Activated T-helper 1 cell treated with anti-CD3 and anti-CD28 coated beads, Interleukin-12 subunit alpha, Interleukin-12 subunit beta, Interleukin-2, Interleukin-4 antibody, amounts not matched to agents 30 ng/mL and 10 ng/mL and 1 ng/mL, durations not matched to agents 14 hours and 24 hours and 36 hours (primary cell): ENCODE data around the gene TENM4. TPM values are rescaled to one million over a fixed set of nuclear protein-coding genes. Genes with fewer than 3 reads are reported as not detected.
"Not testable (repeated sequence)": the region's sequence is repeated elsewhere in the genome, so short reads cannot be mapped to it uniquely, and the experiment has no call there.

Source experiments
- DNase-seq: peaks from one replicate; pipeline ENCODE4 v3.0.0; 2021; ENCODE audit warnings: low spot score
- H3K27ac Mint-ChIP-seq: one replicate; pipeline ENCODE4 v1.8.0; 2021; ENCODE audit warnings: mild to moderate bottlenecking, mixed read lengths
- H3K27me3 Mint-ChIP-seq: one replicate; pipeline ENCODE4 v1.8.0; 2022; ENCODE audit warnings: mild to moderate bottlenecking, moderate library complexity, mixed read lengths; ENCODE audit not compliant: insufficient read depth
- H3K36me3 Mint-ChIP-seq: one replicate; pipeline ENCODE4 v1.8.0; 2021; ENCODE audit warnings: low read depth, mixed read lengths
- H3K4me1 Mint-ChIP-seq: one replicate; pipeline ENCODE4 v1.8.0; 2021; ENCODE audit warnings: low read depth, mixed read lengths
- H3K4me3 Mint-ChIP-seq: one replicate; pipeline ENCODE4 v1.8.0; 2021; ENCODE audit warnings: mild to moderate bottlenecking, moderate library complexity, mixed read lengths
- H3K9me3 Mint-ChIP-seq: one replicate; pipeline ENCODE4 v1.8.0; 2021; ENCODE audit warnings: mixed read lengths
- intact Hi-C: fragments of 100-400 bp; cut with micrococcal nuclease; formaldehyde crosslinking; loops from one replicate; pipeline ENCODE4 v1.15.1; 2024
- total RNA-seq: library from RNA; stranded (reverse); gene quantifications from 2 replicates; pipeline ENCODE4 v1.2.3, GENCODE V29; 2022

TENM4 gene
- total RNA-seq, 1 donor from 2014 or later, result 0.03 TPM

DNA sequence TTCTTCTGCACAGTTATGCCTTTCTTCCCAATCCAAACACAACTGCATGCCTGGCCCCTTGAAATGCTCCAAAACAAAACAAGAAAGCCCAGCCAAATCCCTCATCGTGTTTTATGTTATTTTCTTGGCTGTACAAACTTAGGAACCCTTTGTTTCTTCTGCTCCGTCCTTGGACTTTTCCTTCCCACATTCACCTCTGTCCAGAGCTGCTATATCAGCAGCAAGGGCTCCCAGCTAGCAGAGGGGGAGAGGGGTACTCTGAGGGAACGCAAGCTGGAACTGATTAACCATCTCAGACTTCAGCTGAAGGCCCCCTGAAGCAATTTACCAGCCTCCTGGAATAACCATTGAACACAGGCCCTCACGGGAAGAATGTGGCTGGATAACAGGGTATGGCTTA lies 214.7 kb downstream of the TENM4 start:
- intact Hi-C loops, result no loop called here
- no peaks in the 10 kb centered on the region for H3K27me3 Mint-ChIP-seq
- no peak for DNase-seq
- no peak overlapping the region for H3K4me3 Mint-ChIP-seq
- H3K36me3 Mint-ChIP-seq, result no peaks in the 10 kb centered on the region
- no peak overlapping the region for H3K27ac Mint-ChIP-seq
- H3K9me3 Mint-ChIP-seq, result no peaks in the 10 kb centered on the region
- no peaks in the 10 kb centered on the region for H3K4me1 Mint-ChIP-seq

DNA sequence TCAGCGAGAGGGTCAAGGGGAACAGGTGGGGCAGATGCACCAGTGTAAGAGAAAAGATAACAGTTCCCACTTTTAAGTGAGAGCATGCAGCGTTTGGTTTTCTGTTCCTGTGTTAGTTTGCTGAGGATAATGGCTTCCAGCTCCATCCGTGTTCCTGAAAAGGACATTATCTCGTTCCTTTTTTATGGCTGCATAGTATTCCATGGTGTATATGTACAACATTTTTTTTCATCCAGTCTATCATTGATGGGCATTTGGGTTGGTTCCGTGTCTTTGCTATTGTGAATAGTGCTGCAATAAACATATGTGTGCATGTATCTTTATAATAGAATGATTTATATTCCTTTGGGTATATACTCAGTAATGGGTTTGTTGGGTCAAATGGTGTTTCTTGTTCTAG lies 218.7 kb downstream of the TENM4 start:
- H3K27me3 Mint-ChIP-seq, intact Hi-C loops, H3K9me3 Mint-ChIP-seq, H3K27ac Mint-ChIP-seq, DNase-seq, H3K4me3 Mint-ChIP-seq, H3K4me1 Mint-ChIP-seq, H3K36me3 Mint-ChIP-seq: not testable (repeated sequence)

DNA sequence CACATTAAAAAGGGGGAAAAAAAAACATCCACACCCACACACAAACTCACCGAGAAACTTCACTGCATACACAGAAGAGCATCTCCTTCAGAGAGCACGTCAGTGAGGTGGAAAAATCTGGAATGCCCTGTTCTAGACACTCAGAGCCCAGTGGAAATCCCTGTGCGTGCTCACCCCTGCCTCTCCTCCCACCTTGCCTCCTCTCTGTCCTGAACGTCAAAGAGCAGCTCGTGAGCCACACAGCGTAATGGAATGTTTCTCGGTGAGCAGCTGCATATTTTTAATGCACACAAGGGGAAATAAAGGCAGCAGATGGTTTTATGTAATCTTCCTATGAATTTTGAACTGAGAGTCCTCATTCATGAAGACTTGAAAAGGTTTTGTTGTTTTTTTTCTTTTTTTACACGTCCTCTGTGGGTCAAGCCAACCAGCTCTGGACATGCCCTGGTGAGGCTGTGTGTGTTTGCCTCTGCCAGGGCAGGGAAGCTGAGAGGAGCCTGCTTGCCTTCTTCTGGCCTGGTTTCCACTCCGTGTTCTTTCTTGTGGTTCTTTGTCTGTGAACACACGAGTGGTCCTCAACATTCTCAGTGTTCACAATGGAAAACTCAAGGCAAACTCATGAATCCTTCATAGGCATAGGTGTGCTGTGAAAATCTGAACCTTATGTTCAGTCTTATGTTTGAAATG lies 219.2 kb downstream of the TENM4 start:
- DNase-seq, result no peak
- H3K4me1 Mint-ChIP-seq, result no peaks in the 10 kb centered on the region

DNA sequence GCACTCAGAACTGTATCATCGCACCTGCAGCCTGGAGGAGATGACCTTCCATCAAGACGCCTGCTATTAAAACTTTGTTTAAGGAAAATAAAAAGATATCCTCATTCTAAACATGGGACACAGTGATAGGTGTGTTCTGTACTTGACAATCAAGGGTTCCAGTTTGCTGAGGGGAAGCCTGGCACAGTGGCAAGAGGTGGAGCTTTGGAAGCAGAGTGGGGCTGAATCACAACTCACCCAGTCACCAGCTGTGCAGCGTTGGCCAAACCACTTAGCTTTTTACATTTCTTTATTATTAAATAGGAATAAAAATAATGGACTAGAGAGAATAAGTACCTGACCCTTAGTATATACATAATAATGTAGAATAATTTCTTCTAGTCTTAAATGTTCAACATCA lies 220.7 kb downstream of the TENM4 start:
- Mint-ChIP-seq H3K4me3 (no peak overlapping the region), H3K36me3 (no peaks in the 10 kb centered on the region), H3K27me3 (peaks cover under 1% of the 10 kb centered on the region), H3K27ac (no peak overlapping the region), H3K9me3 (no peaks in the 10 kb centered on the region), H3K4me1 (no peaks in the 10 kb centered on the region)
- no peak for DNase-seq
- intact Hi-C loops, result no loop called here

More for the DNA sequence above, 219.2 kb downstream of the TENM4 start:
- H3K9me3 Mint-ChIP-seq, result no peaks in the 10 kb centered on the region
- intact Hi-C loops, result no loop called here
- H3K27me3 Mint-ChIP-seq, result no peaks in the 10 kb centered on the region
- no peak overlapping the region for H3K27ac Mint-ChIP-seq
- H3K36me3 Mint-ChIP-seq, result no peaks in the 10 kb centered on the region
- H3K4me3 Mint-ChIP-seq, result no peak overlapping the region

DNA sequence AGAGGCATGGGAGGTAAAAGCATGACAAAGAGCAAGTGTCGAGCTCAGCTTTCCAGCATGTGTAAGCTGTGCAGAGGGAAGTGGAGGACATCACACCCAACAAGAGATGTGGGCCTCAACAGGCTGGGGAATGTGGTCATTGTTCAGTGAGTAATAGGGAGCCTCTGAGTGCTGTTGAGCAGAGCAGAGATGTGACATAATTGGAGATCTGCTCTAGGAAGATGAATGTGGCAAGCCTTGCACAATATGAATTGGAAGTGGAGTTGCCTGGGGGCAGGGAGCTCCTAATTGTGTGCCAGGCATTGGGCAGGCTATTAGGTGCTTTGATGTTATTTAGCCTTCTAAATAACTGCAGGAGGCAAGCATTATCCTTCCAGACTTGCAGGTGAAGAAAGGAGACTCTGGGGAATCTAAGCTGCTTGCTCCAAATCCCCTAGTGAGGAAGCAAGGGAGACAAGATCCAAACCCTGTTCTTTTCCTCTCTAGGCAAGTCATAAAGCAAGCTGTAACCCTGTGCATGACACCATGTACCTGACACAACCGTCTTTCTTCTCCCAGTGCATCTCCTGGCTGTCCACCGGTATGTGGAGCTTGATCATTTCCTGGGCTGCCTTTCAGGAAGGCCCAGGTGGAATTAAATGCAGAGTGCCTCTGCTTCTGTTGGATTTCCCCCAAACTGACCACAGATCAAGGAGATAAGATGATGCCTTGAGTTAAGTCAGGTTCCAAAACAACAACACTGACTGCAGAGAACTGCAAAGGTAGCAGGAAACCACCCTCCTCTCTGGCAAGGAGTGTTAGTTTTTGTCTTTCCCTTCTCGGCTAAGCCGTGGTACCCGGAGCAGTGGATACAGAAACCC lies 221.4 kb downstream of the TENM4 start:
- H3K27me3 Mint-ChIP-seq, result peaks cover 4% of the 10 kb centered on the region
- no peak overlapping the region for H3K27ac Mint-ChIP-seq

DNA sequence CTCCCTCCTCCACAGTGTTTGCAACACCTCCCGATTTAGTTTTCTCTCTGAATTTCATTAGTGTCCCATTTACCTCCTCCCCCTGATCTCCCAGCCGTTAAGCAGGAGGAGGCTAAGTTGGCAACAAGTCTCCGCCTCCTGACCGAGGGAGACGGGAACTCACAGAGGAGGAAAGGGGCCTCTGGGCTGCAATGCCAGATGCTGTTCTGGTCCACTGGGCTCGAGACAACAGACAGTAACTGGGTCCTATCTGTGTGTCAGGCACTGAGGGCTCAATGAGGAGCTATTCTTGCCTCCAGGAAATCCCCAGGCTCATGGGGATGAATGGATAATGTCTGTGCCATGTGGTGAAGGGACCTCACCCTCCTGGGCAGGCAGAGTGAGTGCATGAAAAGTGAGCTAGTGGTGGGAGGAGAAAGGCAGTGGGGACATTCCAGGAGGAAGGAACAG lies 228.1 kb downstream of the TENM4 start:
- Mint-ChIP-seq H3K36me3 (no peaks in the 10 kb centered on the region), H3K27ac (no peak overlapping the region), H3K9me3 (no peaks in the 10 kb centered on the region), H3K4me3 (no peak overlapping the region), H3K4me1 (no peaks in the 10 kb centered on the region), H3K27me3 (peaks cover 4% of the 10 kb centered on the region)
- no peak for DNase-seq
- intact Hi-C loops, result no loop called here

More for the DNA sequence above, 221.4 kb downstream of the TENM4 start:
- no peaks in the 10 kb centered on the region for H3K36me3 Mint-ChIP-seq
- H3K9me3 Mint-ChIP-seq, result no peaks in the 10 kb centered on the region
- intact Hi-C loops, result no loop called here
- H3K4me1 Mint-ChIP-seq, result no peaks in the 10 kb centered on the region
- H3K4me3 Mint-ChIP-seq, result no peak overlapping the region
- DNase-seq, result no peak

DNA sequence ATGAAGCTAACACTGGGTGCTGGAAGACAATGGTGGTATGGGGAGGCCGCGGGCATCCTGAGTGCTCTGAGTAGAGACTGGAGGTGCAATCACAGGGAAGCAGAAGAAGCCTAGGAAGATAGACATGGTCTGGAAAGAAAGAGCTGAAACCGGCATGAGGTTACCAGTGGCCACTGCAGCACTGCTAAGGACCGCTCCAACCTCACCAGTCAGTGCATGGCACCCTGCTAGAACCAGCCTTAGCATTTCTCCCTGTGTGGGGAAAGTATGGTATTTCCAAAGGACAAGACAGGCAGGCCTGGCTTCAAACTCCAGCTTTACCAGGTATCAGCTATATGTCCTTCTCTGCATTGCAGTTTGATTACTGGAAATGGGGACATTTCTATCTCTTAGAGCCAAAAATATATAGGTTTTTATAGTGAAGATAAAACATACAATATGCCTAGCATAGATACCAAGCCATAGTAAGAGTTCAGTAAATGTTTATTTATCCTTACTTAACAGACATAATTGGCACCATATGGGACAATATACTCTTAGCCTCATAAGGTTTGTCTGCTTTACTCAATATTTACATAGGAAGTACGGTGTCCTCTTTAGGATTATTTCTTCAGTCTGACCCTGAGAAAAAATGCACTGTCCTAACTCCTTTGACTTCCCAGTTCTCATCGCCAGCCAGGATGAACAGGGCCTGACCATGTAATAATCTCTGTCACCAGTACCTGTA lies 231.1 kb downstream of the TENM4 start:
- no peak overlapping the region for H3K27ac Mint-ChIP-seq
- H3K36me3 Mint-ChIP-seq, result no peaks in the 10 kb centered on the region
- no peaks in the 10 kb centered on the region for H3K27me3 Mint-ChIP-seq
- no peak overlapping the region for H3K4me3 Mint-ChIP-seq
- DNase-seq, result no peak
- H3K9me3 Mint-ChIP-seq, result no peaks in the 10 kb centered on the region
- H3K4me1 Mint-ChIP-seq, result no peaks in the 10 kb centered on the region
- intact Hi-C loops, result no loop called here

DNA sequence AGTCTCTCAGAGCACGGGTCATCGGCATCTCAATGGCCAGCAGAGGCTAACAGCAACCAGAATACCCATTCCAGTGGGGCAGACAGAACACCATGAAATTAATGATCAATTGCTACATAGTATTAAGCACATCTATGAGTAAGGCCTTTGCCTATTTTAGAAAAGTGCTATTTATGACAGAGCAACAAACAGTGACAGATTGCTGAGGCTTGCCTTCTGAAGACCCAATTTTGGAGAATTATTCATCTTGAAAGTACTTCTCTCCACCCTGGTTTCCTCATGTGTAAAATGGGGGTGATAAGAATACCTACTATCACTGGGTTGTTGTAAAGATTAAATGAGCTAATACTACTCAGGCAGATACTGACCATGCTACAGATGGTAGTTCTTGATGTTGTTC lies 232.7 kb downstream of the TENM4 start:
- no peaks in the 10 kb centered on the region for H3K36me3 Mint-ChIP-seq
- H3K4me3 Mint-ChIP-seq, result no peak overlapping the region
- H3K27me3 Mint-ChIP-seq, result no peaks in the 10 kb centered on the region
- no peak overlapping the region for H3K27ac Mint-ChIP-seq
- no peaks in the 10 kb centered on the region for H3K9me3 Mint-ChIP-seq
- H3K4me1 Mint-ChIP-seq, result no peaks in the 10 kb centered on the region
- DNase-seq, result no peak
- intact Hi-C loops, result no loop called here

DNA sequence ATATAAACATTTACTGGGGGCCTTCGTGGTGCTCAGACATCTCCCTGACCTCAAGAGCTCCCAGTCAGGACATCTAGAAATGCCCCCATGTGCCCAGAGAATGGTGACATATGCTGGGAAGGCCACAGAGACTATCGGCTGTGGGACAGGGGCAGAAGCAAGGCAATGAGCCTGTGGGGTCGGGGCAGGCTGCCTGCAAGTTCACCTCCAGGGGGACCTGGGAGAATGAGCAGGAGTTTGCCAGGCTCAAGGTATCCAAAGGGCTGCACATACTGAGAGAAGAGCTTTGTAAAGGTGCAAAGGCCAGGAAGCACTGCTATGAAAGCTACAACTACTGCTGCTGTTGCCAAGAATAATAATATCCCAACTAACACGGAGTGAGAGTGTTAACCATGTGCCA lies 233.9 kb downstream of the TENM4 start:
- Mint-ChIP-seq H3K27me3 (no peaks in the 10 kb centered on the region), H3K4me3 (no peak overlapping the region), H3K36me3 (no peaks in the 10 kb centered on the region), H3K27ac (no peak overlapping the region), H3K4me1 (no peaks in the 10 kb centered on the region), H3K9me3 (no peaks in the 10 kb centered on the region)
- no peak for DNase-seq
- intact Hi-C loops, result no loop called here

DNA sequence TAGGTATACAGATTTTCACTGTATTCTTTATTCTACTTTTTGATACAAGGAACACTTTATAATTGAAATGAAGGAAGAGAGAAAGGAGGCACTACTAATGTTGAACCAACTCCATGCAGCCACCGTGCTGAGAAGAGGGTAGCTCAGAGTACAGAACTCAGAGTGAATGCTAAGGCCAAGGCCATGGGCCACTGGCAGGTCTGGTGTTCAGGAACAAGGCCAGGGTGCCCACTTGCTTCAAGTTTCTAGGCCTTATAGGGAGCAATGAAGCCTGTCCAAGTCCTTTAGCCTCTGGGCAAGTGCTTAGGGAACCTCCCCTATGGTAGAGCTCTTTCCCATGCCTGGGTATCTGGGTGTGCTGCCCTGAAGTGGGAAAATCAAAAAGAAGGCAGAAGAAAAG lies 235.0 kb downstream of the TENM4 start:
- H3K4me3 Mint-ChIP-seq, result no peak overlapping the region
- H3K4me1 Mint-ChIP-seq, result no peaks in the 10 kb centered on the region
- intact Hi-C loops, result no loop called here
- H3K27ac Mint-ChIP-seq, result no peak overlapping the region
- no peaks in the 10 kb centered on the region for H3K27me3 Mint-ChIP-seq
- DNase-seq, result no peak
- H3K36me3 Mint-ChIP-seq, result no peaks in the 10 kb centered on the region
- H3K9me3 Mint-ChIP-seq, result no peaks in the 10 kb centered on the region

DNA sequence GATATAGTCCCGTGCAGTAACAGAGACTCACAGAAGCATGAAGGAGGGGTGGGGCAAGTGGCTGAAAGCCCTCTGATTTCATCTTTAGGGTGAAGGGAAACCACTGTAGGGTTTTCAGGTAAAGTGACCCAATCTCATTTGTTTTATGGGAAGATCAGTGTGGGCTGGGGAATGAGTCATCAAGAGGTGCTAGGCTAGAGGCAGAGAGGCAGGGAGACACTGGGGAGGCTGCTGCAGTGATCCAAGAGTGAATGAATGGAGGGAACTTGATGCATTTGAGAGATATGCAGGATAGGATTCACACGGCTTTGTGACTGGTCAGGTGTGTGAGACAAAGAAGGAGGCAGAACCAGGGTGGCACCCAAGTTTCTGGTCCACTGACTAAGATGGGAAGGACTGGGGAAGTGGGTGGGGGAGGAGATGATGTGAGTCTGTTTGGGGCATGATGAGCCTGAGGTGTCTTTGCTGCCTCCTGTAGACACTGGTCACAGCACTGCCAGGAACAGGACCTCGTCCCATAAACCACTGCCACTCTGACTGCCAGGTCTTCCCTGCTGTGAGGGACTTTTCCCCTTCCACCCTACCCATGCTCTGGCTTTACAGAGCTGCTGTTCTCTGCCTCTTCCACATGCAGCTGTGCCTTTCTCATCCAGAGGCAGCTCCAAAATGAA lies 239.0 kb downstream of the TENM4 start:
- intact Hi-C loops, result no loop called here
- no peak overlapping the region for H3K4me3 Mint-ChIP-seq

DNA sequence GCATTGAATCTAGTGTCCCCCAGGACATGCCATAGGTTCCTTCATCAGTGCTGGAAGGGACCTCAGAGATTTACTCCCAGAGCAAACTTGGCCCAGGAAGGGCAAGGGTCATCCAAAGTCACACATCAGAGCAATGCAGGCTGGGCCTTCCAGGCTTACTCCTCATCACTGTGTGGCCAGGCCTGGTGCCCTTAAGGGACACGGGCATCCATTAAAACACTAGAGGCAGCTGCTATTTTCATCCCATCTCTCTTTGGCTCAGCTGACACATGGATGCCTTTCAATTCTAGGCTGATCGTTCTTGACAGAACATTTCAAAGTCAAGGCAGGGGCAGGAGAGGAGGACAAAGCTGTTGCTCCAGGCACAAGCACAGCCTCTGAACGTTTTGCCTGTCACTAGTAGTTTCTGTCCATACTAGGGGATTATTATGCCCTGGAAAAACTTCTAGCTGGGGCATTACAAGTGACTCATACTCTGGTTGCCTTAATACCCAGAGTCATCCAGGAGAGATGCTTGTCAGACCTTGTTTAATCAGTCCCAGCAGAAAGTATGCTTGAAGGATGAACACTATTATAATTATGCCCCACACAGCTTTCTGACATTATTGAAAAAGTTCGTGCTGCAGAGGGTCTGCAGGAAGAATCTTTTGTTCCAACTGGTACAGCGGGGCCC lies 240.3 kb downstream of the TENM4 start:
- Mint-ChIP-seq H3K27ac (no peak overlapping the region), H3K36me3 (no peaks in the 10 kb centered on the region), H3K9me3 (no peaks in the 10 kb centered on the region), H3K4me1 (no peaks in the 10 kb centered on the region), H3K27me3 (no peaks in the 10 kb centered on the region), H3K4me3 (no peak overlapping the region)
- intact Hi-C loops, result no loop called here
- DNase-seq, result no peak

More for the DNA sequence above, 239.0 kb downstream of the TENM4 start:
- no peak overlapping the region for H3K27ac Mint-ChIP-seq
- H3K36me3 Mint-ChIP-seq, result no peaks in the 10 kb centered on the region
- H3K9me3 Mint-ChIP-seq, result no peaks in the 10 kb centered on the region
- H3K27me3 Mint-ChIP-seq, result no peaks in the 10 kb centered on the region
- no peaks in the 10 kb centered on the region for H3K4me1 Mint-ChIP-seq
- no peak for DNase-seq
